Motor neuron (in vitro differentiated cells): Measurements from ENCODE around the gene NUDT6. TPM values are rescaled to one million over a fixed set of nuclear protein-coding genes. Genes with fewer than 3 reads are reported as not detected.

Experiments
- ATAC-seq, 8 experiments: fragments of 200-7000 bp; cut with Tn5 transposase; replicated peaks in 6 of 8; 2 replicates each; pipeline ENCODE4 v1.8.0; 2021; ENCODE audit warnings: mild to moderate bottlenecking in 8 of 8, moderate library complexity in 8 of 8
- H3K27ac ChIP-seq, 2 donors: fragments of 250-450 bp; sonication (Bioruptor Pico); 2 replicates each; pipeline ENCODE4 v1.9.0; 2021; ENCODE audit warnings: antibody characterized with exemption in 2 of 2, mild to moderate bottlenecking in 2 of 2, moderate library complexity in 1 of 2
- H3K4me1 ChIP-seq, 2 donors: fragments of 250-450 bp; sonication (Bioruptor Pico); replicated peaks in 1 of 2; 2 replicates each; pipeline ENCODE4 v1.6.1; 2021; ENCODE audit warnings: antibody characterized with exemption in 2 of 2, mild to moderate bottlenecking in 2 of 2, moderate library complexity in 1 of 2
- H3K4me3 ChIP-seq, 5 donors: fragments of 250-450 bp; sonication (Bioruptor Pico); 2 replicates each; pipeline ENCODE4 v1.9.0; 2021; ENCODE audit warnings: antibody characterized with exemption in 5 of 5, mild to moderate bottlenecking in 5 of 5, moderate library complexity in 4 of 5
- WGBS, 10 experiments: fragments of 450-650 bp; shearing (Covaris generic); methylation state at CpG; one replicate each; pipeline ENCODE4 v1.0.0; 2022; 5-methylcytosine and 5-hydroxymethylcytosine counted together
- in situ Hi-C, 9 experiments: fragments of 400-800 bp; cut with MboI; loops; one replicate each; pipeline ENCODE4 v1.15.0; 2021; ENCODE audit warnings: low sequenced_read_pairs in 9 of 9, low pct_unique_long_range_greater_than_20kb in 2 of 9; ENCODE audit not compliant: unreplicated experiment in 9 of 9
- total RNA-seq, 8 experiments: library from RNA; unstranded; fragments of 300-600 nt; gene quantifications; 2 replicates each; pipeline versions ENCODE4 v1.2.3 to v1.2.4, GENCODE V29; 2022

The NUDT6 gene
- total RNA-seq, 8 experiments from 2014 or later = 6.6 to 14.2 (median 9.7) TPM

- Histone ChIP-seq H3K4me3 (no peak overlapping the region), H3K4me1 (no peaks in the 10 kb centered on the region), H3K27ac (no peak overlapping the region)
- in situ Hi-C loops = loop anchor here in 4 of 9 experiments (10.0 to 25.0 kb wide), 3 partner anchors 145 to 297 kb away; partner anchors contain the start of gene IL21 (in 3 of the 4)
- 17 to 94% (median 82%) methylated on average over 1 to 2 of the region's 2 CpGs for WGBS, 10 experiments
- ATAC-seq = no peak
Measured at GRCh38 chr4:122909683-122910082, 12.7 kb downstream of the NUDT6 start.

DNA sequence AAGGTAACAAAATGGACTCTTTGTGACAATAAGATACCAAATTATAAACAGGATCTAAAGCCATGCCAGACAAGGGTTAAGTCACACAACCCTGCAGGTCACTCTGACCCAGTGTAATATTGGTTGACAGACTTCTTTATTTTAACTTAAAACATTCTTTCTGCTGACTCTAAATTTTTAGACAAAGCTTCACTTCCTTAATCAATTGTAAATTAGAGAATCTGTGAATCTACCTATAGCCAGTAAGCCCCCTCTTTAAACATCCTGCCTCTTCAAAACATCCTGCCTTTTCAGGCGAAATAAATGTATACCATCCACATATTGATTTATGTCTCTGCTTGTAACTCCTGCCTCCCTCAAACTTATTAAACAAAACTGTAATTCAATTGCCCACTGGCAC lies 14.2 kb downstream of the NUDT6 start:
- WGBS, 10 experiments = 100% methylated on average over 1 of the region's 1 CpG; no CpG with 5 or more reads in 5 of the 10 experiments
- no peak overlapping the region for H3K27ac ChIP-seq
- ATAC-seq = no peak
- no peaks in the 10 kb centered on the region for H3K4me1 ChIP-seq
- in situ Hi-C loops = loop anchor here in 4 of 9 experiments (25.0 kb wide), 2 partner anchors 146 to 296 kb away; partner anchors contain the start of gene IL21 (in 3 of the 4)
- no peak overlapping the region for H3K4me3 ChIP-seq

GRCh38 chr4:122906859-122907305 lies 15.5 kb downstream of the NUDT6 start:
- in situ Hi-C loops = loop anchor here in 4 of 9 experiments (25.0 kb wide), 2 partner anchors 145 to 295 kb away; partner anchors contain the start of gene IL21 (in 3 of the 4)
- H3K4me1 ChIP-seq = no peaks in the 10 kb centered on the region
- no peak overlapping the region for H3K27ac ChIP-seq
- H3K4me3 ChIP-seq = no peak overlapping the region
- 34 to 100% (median 93%) methylated on average over 1 to 7 of the region's 7 CpGs; no CpG with 5 or more reads in 2 of the 10 experiments for WGBS, 10 experiments
- peak in 3 of 8 experiments; percentile 82 to 88 (median 82) for ATAC-seq

DNA sequence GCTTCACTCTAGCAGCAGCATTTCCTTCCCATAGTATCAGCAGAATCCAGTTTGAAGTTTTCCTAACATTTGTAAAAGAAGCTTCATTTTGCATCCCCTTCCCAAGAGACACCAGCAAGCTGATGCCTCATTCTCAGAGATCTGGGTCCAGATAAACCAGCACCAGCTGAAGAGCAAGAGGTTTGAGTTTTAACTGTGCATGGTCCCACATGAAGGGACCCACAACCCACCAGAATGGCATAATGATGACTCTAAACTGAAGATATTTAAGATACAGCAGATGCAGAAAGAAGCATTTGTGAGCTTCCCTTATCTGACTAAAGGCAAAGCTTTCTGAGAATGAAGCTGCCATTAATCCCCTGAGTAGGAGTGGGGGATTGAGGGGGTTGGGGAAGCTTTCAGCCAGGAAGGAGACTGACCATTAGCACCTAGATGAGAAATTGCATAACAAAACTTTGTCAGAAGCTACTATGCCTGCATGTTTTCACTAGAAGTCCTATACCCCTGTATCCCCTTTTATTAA lies 18.6 kb downstream of the NUDT6 start:
- no peaks in the 10 kb centered on the region for H3K4me1 ChIP-seq
- ATAC-seq = no peak
- no peak overlapping the region for H3K27ac ChIP-seq
- no peak overlapping the region for H3K4me3 ChIP-seq
- in situ Hi-C loops = loop anchor here in 4 of 9 experiments (25.0 kb wide), 2 partner anchors 142 to 292 kb away; partner anchors contain the start of gene IL21 (in 3 of the 4)

GRCh38 chr4:122901247-122902010 lies 21.0 kb downstream of the NUDT6 start:
- 0 to 100% (median 73%) methylated on average over 1 to 2 of the region's 2 CpGs for WGBS, 10 experiments
- in situ Hi-C loops = loop anchor here in 4 of 9 experiments (25.0 kb wide), 2 partner anchors 139 to 289 kb away; partner anchors contain the start of gene IL21 (in 3 of the 4)
- ATAC-seq = no peak
- Histone ChIP-seq H3K4me1 (no peaks in the 10 kb centered on the region), H3K27ac (no peak overlapping the region), H3K4me3 (no peak overlapping the region)

GRCh38 chr4:122900314-122900713 lies 22.1 kb downstream of the NUDT6 start:
- no peaks in the 10 kb centered on the region for H3K4me1 ChIP-seq
- H3K4me3 ChIP-seq = no peak overlapping the region
- in situ Hi-C loops = loop anchor here in 4 of 9 experiments (25.0 kb wide), 2 partner anchors 138 to 288 kb away; partner anchors contain the start of gene IL21 (in 3 of the 4)
- no peak overlapping the region for H3K27ac ChIP-seq
- 0 to 100% (median 79%) methylated on average over 1 to 3 of the region's 3 CpGs for WGBS, 10 experiments
- peak in 3 of 8 experiments; percentile 65 to 92 (median 73) for ATAC-seq

GRCh38 chr4:122899682-122900081 lies 22.7 kb downstream of the NUDT6 start:
- no peak for ATAC-seq
- Histone ChIP-seq H3K27ac (no peak overlapping the region), H3K4me1 (peaks cover 0 to 4% of the 10 kb centered on the region in 2 donors), H3K4me3 (no peak overlapping the region)
- in situ Hi-C loops = loop anchor here in 4 of 9 experiments (25.0 kb wide), 2 partner anchors 137 to 287 kb away; partner anchors contain the start of gene IL21 (in 3 of the 4)
- WGBS, 10 experiments = 71 to 100% (median 80%) methylated on average over 1 to 2 of the region's 7 CpGs; no CpG with 5 or more reads in 7 of the 10 experiments

DNA sequence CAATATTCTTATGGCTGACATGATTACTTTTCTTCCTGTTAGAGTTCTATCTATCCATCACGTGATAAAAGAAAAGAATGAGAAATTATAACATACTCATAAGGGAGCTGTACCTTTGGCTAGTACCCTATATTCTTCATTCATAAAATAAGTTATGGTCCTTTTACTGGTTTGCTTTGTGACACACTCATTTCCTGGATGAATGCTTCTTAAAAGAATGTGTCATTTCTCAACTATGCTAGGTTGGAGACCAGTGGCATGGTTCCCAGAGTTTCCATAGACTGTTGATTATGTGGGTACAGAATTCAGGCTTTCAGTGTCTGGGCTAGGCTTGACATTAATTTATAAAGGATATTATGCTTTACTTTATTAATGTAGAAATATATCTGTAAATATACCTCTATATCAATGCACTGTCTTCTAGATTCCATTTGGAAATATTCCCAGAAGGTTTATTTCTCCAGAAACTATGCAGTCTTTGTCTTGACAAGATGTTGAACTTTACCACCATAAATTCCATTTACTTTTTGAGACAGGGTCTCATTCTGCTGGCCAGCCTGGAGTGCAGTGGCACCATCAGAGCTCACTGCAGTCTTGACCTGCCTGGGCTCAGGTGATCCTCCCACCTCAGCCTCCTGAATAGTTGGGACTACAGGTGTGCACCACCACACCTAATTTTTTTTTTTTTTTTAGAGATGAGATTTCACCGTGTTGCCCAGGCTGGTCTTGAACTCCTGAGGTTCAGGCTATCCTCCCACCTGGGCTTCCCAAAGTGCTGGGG lies 23.8 kb downstream of the NUDT6 start:
- in situ Hi-C loops = no loop called here
- Histone ChIP-seq H3K4me3 (no peak overlapping the region), H3K27ac (no peak overlapping the region), H3K4me1 (peaks cover 0 to 4% of the 10 kb centered on the region in 2 donors)
- WGBS, 10 experiments = 25 to 100% (median 100%) methylated on average over 1 to 2 of the region's 2 CpGs; no CpG with 5 or more reads in 2 of the 10 experiments
- ATAC-seq = peak in 2 of 8 experiments; percentile 19 to 66

DNA sequence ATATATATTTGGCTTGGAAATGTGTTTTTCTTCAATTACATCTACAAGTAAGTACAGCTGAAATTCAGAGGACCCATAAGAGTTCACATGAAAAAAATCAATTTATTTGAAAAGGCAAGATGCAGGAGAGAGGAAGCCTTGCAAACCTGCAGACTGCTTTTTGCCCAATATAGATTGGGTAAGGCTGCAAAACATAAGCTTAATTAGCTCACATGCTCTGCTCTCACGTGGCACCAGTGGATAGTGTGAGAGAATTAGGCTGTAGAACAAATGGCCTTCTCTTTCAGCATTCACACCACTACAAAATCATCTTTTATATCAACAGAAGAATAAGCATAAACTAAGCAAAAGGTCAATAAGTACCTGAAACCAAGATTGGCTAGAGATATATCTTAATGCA lies 26.1 kb downstream of the NUDT6 start:
- Histone ChIP-seq H3K4me1 (peaks cover 0 to 4% of the 10 kb centered on the region in 2 donors), H3K4me3 (no peak overlapping the region), H3K27ac (no peak overlapping the region)
- no peak for ATAC-seq
- WGBS, 10 experiments = 86 to 100% (median 100%) methylated on average over 1 of the region's 1 CpG; no CpG with 5 or more reads in 3 of the 10 experiments
- in situ Hi-C loops = no loop called here

DNA sequence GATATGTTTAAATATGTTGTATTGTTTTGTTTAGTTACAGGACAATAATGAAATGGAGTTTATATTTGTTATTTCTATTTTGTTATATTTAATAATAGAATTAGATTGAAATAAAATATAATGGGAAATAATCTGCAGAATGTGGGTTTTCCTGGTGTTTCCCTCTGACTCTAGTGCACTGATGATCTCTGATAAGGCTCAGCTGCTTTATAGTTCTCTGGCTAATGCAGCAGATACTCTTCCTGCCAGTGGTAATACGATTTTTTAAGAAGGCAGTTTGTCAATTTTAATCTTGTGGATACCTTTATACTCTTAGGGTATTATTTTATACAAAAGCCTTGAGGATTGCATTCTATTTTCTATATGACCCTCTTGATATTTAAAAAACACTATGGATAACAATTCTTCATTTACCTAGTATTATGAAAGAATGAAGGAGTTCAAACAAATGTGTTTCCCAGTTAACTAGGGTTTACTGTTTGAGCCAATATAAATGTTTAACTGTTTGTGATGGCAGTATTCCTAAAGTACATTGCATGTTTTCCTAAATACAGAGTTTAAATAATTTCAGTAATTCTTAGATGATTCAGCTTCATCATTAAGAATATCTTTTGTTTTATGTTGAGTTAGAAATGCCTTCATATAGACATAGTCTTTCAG lies 26.9 kb downstream of the NUDT6 start:
- no peak for ATAC-seq
- H3K4me3 ChIP-seq = no peak overlapping the region
- WGBS, 10 experiments = 0 to 100% (median 73%) methylated on average over 1 of the region's 1 CpG; no CpG with 5 or more reads in 3 of the 10 experiments
- peaks cover 0 to 4% of the 10 kb centered on the region in 2 donors for H3K4me1 ChIP-seq
- in situ Hi-C loops = no loop called here
- no peak overlapping the region for H3K27ac ChIP-seq

DNA sequence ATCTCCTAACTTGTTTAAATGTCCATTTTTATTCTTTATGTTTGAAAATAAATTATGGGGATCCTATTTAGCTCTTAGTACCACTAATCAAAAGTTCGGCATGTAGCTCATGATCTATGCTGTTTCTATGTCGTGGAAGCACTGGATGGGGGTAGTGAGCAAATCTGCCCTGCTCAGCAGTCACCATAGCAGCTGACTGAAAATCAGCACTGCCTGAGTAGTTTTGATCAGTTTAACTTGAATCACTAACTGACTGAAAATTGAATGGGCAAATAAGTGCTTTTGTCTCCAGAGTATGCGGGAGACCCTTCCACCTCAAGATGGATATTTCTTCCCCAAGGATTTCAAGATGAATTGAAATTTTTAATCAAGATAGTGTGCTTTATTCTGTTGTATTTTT lies 27.6 kb downstream of the NUDT6 start:
- Histone ChIP-seq H3K4me1 (peaks cover 0 to 4% of the 10 kb centered on the region in 2 donors), H3K4me3 (no peak overlapping the region), H3K27ac (no peak overlapping the region)
- in situ Hi-C loops = no loop called here
- ATAC-seq = peak in 1 of 8 experiments; percentile 45
- 47 to 100% (median 86%) methylated on average over 1 to 3 of the region's 3 CpGs for whole genome bisulfite sequencing, 10 experiments

GRCh38 chr4:122890147-122890795 lies 32.1 kb downstream of the NUDT6 start:
- H3K4me1 ChIP-seq = peaks cover 0 to 4% of the 10 kb centered on the region in 2 donors
- WGBS, 10 experiments = 67 to 100% (median 92%) methylated on average over 1 to 2 of the region's 2 CpGs; no CpG with 5 or more reads in 1 of the 10 experiments
- H3K4me3 ChIP-seq = no peak overlapping the region
- no peak overlapping the region for H3K27ac ChIP-seq
- in situ Hi-C loops = no loop called here
- peak in 2 of 8 experiments; percentile 38 to 48 for ATAC-seq
